ENCODE data around the gene MATN3.

- TF ChIP-seq CTCF (IDR thresholded peaks at IDR 0.05) (peak; percentile 16 to 78 (median 64)), POLR2AphosphoS5 (IDR thresholded peaks at IDR 0.05) (peak; percentile 10)
Observed at GRCh38 chr2:19955544-19956422, 56.7 kb downstream of the MATN3 start.
